ENCODE data around the gene DKK3. TPM values are rescaled to one million over a fixed set of nuclear protein-coding genes. Genes with fewer than 3 reads are reported as not detected.

DKK3 gene
- polyA plus RNA-seq, 3 donors, result 49.7 to 72.3 (median 66.7) TPM

DNA sequence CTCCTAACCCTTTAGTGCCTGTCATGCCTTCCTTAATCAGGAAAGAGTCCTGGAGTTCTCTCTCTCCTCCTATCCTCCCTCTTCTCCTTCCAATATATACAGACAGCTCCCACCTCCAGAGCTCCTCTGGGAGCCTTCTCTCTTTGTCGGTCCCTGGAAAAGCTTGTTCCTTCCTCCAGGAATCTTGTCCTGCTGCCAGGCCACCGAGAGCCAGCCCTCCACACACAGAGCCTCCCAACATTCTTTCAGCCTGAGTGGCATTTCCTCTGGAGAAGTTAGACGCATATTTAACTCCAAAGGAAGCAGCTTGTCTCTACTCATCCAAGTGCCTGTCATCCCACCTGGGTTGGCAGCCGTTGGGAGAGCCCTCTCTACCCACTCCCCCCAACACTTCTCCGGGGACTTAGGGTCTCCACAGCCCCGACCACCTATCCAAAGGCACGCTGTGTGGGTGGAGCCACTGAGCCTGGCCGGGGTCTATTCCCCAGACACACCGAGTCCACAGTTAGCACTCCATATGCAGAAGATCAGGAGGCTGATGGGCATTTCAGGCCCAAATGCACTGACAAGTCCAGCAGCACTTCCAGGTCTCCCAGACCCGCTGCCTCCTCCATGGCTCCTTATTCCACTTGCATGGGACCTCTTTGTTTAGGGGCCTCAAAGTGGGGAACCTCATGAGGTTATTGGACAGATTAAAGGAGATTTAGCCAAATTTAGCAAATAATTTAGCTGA is 31.1 kb downstream of the DKK3 start:
- peak in 3 of 11 donors; percentile 24 to 51 (median 30) for DNase-seq (ENCODE audit: extremely low read depth in 1 of 11, low read depth in 9 of 11, low spot score in 4 of 11)

DNA sequence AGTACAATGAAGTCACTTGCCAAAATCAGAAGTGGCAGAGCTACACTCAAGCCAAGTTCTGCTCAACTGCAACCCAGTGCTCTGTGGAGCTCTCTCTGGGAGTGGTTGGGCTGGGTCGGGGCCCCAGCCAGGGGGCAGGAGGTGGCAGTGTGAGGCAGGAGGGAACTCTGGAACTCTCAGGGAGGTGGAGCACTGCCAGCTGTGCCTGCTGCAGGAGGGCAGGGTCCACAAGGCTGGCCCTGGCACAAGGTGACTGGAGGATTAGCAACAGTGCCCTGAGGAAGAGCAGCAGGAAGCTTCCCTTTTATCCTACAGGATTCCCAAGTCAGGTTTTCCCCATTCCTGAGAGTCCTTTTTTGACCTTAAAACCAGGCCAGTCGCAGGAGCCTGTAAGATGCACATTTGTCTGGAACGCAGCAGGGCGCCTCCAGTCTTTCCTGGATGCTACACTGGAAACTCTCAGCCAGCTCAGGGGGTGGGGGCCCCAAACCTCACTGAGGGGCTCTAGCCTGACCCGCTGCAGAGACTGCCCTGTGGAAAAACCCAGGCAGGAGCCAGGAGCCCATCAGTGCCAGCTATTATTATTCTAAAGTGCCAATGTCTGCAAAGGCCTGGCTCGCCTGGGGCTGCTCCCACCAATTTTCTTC is 31.8 kb downstream of the DKK3 start:
- no peak for DNase-seq (ENCODE audit: extremely low read depth in 1 of 11, low read depth in 9 of 11, low spot score in 4 of 11)

DNA sequence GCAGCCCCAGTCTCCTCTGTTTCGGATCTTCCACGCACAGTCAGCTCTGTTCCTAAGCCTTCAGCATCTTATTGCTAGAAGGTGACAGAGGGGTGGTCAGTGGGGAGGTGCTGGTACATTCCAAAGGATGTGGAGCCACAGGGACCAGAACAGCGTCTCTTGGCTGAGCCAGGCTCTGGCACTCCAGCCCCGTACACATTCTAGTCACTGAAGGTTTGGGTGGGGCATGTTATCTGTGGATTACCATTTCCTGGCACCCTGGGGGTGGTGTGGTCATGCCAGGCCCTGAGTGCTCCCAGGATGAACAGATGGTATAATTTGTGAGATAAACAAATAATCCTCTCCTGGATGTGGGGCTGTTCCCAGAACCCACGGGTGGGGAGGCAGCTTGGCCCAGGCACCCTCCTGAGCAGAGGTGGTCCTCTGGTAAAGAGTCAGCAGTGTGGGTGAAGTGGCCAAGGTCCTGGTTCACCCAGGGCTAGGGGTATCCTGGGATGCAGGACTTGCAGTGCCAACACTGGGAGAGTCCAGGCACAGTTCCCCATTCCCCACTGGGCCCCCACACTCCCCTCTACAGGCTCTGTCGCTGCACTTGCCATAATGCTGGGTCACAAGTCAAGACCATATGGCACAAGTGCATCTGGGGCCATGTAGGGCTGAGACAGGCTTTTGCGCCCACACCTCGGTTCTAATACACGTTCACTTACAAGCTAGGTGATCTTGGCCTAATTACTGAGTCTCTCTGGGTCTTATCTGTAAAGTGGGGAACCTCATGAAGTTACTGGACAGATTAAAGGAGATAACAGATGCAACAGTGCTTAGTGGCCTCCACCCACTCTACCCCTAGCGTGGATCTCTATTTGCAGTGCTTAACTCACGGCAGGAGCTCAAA is 33.0 kb downstream of the DKK3 start:
- DNase-seq (ENCODE audit: extremely low read depth in 1 of 11, low read depth in 9 of 11, low spot score in 4 of 11), result no peak

DNA sequence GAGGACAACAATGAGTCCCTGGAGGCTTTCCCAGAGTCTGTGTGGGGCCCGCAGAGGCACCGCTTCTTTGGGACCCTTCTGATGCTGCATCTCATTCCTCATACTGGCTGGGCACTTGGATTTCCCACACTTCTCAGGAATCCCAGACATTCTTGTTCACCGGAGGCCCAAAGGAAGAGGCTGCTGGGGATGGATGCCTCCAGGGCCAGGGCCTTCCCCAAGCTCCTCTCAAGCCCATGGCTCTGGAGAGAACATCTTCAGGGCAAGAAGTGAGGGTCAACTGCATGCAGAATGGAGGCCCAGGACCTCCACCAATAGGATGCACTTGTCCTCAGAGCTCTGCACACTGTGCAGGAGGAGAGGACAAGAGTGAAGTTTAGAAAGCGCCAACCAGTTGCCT is 34.6 kb downstream of the DKK3 start:
- no peak for DNase-seq (ENCODE audit: extremely low read depth in 1 of 11, low read depth in 9 of 11, low spot score in 4 of 11)

DNA sequence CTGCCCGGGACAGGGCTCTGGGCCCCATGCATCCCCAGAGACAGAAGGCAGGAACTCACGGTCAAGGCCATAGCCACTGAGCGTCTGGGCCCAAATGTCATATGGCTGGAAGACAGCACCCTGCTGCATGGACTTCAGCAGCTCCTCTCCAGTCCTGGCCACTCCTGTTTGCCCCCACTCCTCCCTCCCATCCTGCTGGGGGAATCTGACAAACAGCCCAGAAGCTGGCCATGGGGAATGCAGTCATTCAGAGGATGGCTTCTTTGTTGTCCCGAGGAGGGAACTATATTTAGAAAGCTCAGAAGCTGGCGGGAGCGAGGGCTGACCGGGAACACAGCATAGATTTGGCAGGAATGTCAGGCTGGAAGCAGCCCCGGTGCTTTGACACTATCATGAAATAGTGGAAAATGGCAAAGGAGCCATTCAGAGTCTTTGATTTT is 35.0 kb downstream of the DKK3 start:
- peak in 4 of 11 donors; percentile 30 to 46 (median 36) for DNase-seq (ENCODE audit: extremely low read depth in 1 of 11, low read depth in 9 of 11, low spot score in 4 of 11)

DNA sequence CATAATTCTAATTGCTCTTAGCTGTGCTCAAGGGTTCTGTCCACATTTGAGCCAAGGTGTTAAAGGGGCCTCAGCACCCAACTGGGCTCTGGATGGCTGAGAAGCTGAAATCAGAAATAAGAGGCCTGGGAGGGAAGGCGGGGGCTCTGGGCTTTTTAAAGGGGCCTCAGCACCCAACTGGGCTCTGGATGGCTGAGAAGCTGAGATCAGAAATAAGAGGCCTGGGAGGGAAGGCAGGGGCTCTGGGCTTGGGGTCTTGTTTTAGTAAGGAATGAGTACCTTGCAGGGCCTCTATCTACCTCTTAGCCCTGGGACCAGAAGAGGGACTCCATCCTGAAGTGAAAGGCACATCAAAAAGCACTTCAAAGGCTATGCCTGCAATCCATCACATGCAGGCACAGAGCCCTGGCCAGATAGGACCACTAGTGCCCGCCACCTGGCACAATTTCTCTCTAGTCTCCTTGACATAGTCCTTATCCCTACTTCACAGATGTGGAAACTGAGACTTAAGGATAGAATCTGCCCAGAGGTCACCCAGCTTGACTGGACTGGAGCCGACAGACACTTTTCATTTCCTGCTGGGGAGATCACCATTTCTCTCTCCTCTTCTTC is 35.6 kb downstream of the DKK3 start:
- DNase-seq (ENCODE audit: extremely low read depth in 1 of 11, low read depth in 9 of 11, low spot score in 4 of 11), result no peak

- DNase-seq (ENCODE audit: extremely low read depth in 1 of 11, low read depth in 9 of 11, low spot score in 4 of 11), result peak in 1 of 11 donors; percentile 41
Observed at GRCh38 chr11:11971906-11972547, 36.4 kb downstream of the DKK3 start.

- no peak for DNase-seq (ENCODE audit: extremely low read depth in 1 of 11, low read depth in 9 of 11, low spot score in 4 of 11)
Observed at GRCh38 chr11:11970556-11970955, 37.9 kb downstream of the DKK3 start.

DNA sequence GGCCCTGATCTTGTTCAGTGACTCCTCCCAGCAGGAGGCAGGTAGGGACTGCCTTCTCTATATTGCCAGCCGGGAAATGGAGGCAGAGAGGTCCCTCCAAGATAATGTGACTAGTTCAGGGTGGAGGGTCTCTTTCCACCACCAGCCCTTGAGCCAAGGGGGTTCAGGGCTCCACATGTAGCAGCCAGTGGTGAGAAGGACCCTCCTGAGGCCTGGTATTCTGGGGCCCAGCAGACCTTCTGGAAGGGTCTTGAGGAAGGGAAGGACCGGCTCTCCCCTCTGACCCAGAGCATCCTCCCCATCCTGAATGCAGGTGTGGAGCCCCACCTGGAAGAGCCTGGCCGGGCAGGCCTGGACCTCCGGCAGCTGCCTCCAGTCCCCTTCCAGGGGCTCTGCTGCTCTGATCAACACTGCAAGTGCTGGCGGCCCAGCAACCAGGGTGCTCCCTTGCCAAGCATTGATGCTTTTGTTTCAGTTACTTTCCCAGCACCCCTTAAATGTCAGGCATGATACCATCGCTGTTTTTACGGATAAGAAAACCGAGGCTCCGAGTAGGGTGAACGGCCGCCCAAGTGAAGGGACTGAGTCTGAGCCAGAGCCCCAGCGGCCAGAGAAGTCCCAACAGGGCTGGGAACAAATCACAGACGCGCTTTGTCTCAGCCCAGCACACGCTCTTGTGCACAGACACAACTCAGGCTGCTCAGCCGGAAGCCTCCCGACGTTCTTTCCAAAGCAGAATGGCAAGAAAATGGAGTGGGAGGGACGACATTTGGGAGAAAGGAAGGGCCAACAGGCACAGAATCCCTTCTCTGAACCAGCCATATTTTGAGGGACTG is 38.8 kb downstream of the DKK3 start:
- no peak for DNase-seq (ENCODE audit: extremely low read depth in 1 of 11, low read depth in 9 of 11, low spot score in 4 of 11)

DNA sequence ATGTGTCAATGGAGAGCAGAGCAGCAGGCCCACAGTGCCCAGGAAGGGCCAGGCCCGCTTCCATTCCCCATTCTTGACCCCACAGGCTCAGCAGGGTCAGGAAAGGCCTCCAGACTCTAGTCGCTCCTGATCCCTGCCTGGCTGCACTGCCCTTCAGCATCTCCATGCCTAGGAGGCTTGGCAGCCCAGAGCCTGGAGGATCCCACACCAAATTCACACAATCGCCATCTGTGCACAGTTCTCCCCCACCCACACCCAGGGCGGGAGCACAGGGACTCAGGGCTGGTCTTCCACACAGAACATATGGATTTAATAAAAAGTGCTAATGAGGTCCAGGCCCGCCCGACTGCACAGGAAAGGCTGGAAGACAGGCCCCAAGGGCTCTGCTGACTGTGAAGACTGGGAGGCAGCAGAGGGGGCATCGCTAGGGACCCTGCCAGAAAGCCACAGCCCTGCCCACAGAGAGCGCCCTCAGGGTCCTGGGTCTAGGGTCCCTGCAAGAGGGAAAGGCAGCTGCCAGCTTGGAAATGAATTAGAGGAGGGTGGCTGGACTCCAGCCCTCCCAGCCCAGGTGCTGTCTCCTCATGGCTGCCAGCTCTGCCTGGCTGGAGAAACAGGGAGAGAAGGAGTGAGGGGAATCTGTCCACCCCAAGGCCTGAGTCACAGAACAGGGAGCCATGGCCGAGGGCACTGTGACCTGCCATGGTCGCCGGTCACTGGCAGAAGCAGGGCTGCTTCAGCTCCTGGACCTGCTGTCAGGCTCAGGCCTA is 39.7 kb downstream of the DKK3 start:
- DNase-seq (ENCODE audit: extremely low read depth in 1 of 11, low read depth in 9 of 11, low spot score in 4 of 11), result no peak

DNA sequence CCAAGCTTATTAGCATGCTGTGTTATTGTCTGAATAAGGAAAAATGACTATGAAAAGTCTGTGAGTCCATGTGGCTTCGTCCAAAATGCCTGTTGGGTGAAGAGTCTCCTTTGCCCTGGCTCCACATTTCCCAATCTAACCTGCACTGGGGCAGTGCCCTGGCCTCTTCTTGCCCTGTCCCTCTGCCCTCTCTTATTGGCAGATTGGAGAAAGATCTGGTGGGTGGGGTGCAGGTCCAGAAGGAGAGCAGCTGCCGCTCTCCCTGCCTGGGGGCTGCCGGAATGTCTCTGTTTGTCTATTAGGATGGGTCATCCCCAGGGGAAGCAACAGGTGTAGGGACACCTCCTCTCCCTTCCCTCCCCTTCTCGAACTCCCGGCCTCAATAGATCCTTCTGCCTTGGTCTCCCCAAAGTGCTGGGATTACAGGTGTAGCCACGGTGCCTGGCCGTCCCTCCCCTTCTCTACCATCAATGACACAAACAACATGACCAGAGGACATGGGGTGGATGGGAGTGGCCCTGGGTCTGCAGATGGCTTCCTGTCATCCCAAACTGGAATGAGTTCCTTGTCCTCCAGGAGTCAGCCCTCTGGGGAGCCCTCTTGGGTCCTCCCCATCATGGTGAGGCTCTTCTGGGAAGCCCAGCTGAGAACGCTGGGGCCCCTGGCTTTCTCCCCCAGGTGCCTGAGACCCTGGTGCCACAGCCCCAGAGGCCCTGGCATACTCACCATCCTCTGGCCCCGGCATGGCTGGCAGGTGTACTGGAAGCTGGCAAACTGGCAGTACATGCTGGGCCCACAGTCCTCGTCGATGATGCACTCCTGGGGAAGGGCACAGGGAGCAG is 40.5 kb downstream of the DKK3 start:
- DNase-seq (ENCODE audit: extremely low read depth in 1 of 11, low read depth in 9 of 11, low spot score in 4 of 11), result no peak

DNA sequence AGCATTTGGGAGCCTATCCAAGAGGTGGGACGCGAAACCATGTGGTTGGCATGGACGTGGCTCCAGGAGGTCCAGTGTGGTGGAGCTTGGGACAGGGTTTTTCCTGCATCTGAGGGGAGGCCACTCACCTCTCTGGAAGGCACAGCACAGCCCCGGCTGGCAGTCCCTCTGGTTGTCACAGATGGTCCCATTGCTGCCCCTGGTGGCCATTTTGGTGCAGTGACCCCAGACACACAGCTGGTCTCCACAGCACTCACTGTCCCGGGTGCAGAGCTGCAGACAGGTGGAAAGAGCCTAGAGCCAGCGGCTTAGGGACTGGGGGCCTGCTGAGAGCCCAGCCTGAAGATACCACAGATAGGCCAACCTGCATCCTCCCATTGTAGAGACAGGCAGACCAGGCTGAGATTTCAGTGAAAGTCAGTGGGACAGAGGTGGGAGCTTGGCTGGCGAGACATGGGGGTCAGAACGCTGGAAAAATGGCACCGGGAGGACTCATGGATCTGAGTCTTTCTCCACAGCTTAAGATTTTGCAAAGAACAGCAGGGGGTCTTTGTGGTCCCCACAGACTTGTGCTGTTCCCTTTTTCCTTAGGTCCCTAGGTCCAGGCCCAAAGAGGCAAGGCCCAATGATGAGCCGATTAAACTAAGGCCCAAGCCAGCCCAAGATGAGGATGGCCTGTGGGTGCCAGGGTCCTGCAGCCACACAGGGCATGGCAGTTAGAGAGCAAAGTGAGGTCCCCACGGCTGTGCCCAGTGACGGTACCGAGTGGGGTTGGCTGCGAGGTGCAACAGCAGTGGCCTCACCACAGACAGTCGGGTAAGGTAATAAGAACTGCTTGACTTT is 41.4 kb downstream of the DKK3 start:
- DNase-seq (ENCODE audit: extremely low read depth in 1 of 11, low read depth in 9 of 11, low spot score in 4 of 11), result no peak

DNA sequence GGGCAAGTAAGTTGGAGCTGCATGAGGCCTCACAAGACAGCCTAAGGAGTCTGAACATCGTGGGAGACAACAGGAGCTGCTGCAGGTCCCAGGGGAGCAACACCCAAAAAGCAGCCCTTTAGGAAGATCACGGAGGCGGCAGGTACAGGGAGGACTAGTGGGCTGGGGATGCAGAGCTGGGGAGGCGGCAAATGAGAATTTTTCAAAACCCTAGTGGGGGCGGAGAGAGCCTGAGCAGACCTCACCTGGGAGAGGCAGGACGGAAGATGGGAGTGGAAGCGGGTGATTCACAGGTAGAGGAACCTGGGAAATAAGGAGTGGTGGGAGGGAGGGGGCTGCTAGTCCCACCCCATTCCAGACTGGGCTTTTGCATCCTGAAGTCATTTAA is 42.1 kb downstream of the DKK3 start:
- DNase-seq (ENCODE audit: extremely low read depth in 1 of 11, low read depth in 9 of 11, low spot score in 4 of 11), result no peak

DNA sequence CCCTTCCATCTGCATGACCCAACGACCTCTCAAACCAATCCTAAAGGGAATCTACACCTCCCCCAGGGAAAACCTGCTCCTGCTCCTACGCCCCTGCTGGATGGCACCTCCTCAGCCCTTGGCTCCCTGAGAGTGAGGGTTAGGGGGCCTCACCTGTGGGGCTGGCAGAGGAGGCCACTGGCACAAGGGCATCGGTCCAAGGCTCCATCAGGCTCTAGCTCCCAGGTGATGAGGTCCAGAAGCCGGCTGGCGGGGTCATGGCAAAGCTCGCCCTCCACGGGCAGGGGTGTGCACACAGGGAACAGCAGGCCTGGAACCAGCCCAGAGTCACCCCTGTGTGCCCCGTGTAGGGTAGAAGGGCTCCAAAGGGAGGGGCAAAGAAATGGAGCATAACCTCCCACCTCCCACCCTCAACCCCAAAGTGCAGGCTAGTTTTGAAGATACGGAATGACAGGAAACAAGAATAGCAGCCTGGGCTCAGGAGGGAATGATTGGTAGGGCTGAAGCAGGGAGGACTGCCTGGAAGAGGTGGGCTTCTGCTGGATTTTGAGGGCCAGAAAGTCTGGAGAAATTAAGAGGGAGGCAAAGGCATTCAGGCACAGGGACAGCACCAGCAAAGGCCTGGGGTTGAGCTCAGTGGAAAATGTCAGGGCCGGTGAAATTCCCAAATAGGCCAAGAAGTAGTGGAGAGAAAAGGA is 42.6 kb downstream of the DKK3 start:
- DNase-seq (ENCODE audit: extremely low read depth in 1 of 11, low read depth in 9 of 11, low spot score in 4 of 11), result no peak

DNA sequence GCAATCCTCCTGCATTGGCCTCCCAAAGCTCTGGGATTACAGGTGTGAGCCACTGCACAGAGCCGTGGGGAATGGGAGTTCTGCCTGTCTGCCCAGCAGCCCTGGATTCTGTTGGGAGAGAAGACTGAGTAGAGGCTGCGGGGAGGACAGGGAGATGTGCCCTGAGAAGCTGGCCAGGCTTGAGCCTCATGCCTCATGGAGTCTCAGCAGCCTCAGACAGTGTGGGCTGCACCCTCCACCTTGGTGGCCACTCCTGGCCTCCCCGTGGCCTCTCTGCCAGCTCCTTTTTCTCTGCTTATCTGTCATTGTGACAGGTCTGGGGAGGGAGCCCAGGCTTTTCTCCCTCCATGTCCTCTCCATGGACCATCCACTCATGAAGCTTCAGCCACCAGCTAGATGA is 43.2 kb downstream of the DKK3 start:
- no peak for DNase-seq (ENCODE audit: extremely low read depth in 1 of 11, low read depth in 9 of 11, low spot score in 4 of 11)

Measured in renal cortex interstitium (tissue), 11 donors.